GM18907 (cell line): ENCODE measurements around the gene EPM2A.

Experiments
- ATAC-seq: cut with Tn5 transposase; IDR thresholded peaks from one replicate; pipeline ENCODE4 v1.9.1; 2021; ENCODE audit warnings: mild to moderate bottlenecking, moderate library complexity; ENCODE audit not compliant: unreplicated experiment

EPM2A gene

GRCh38 chr6:145688493-145688905 lies 46.8 kb downstream of the EPM2A start:
- no peak for ATAC-seq

GRCh38 chr6:145685932-145686331 lies 49.4 kb downstream of the EPM2A start:
- no peak for ATAC-seq

GRCh38 chr6:145681965-145682364 lies 53.4 kb downstream of the EPM2A start:
- ATAC-seq: no peak

GRCh38 chr6:145673504-145673903 lies 61.8 kb downstream of the EPM2A start:
- ATAC-seq: no peak

- no peak for ATAC-seq
Measured at GRCh38 chr6:145670311-145670710, 65.0 kb downstream of the EPM2A start.

GRCh38 chr6:145669627-145670034 lies 65.7 kb downstream of the EPM2A start:
- ATAC-seq: no peak

- no peak for ATAC-seq
Measured at GRCh38 chr6:145668844-145669243, 66.5 kb downstream of the EPM2A start.

- ATAC-seq: no peak
Measured at GRCh38 chr6:145660676-145661075, 74.6 kb downstream of the EPM2A start.

- ATAC-seq: no peak
Measured at GRCh38 chr6:145656128-145656527, 79.2 kb downstream of the EPM2A start.

- no peak for ATAC-seq
Measured at GRCh38 chr6:145652572-145652971, 82.7 kb downstream of the EPM2A start.

- no peak for ATAC-seq
Measured at GRCh38 chr6:145651988-145652387, 83.3 kb downstream of the EPM2A start.

- no peak for ATAC-seq
Measured at GRCh38 chr6:145648149-145648548, 87.2 kb downstream of the EPM2A start.

GRCh38 chr6:145647602-145648001 lies 87.7 kb downstream of the EPM2A start:
- no peak for ATAC-seq

- ATAC-seq: no peak
Measured at GRCh38 chr6:145643760-145644159, 91.6 kb downstream of the EPM2A start.

GRCh38 chr6:145633981-145634627 lies 101.2 kb downstream of the EPM2A start:
- peak; percentile 97 for ATAC-seq

GRCh38 chr6:145632971-145633370 lies 102.3 kb downstream of the EPM2A start:
- no peak for ATAC-seq

- no peak for ATAC-seq
Measured at GRCh38 chr6:145631374-145631773, 103.9 kb downstream of the EPM2A start.

GRCh38 chr6:145630598-145630997 lies 104.7 kb downstream of the EPM2A start:
- ATAC-seq: no peak

- ATAC-seq: no peak
Measured at GRCh38 chr6:145629478-145629877, 105.8 kb downstream of the EPM2A start.

- no peak for ATAC-seq
Measured at GRCh38 chr6:145627451-145627850, 107.9 kb downstream of the EPM2A start.

GRCh38 chr6:145626857-145627256 lies 108.5 kb downstream of the EPM2A start:
- no peak for ATAC-seq

GRCh38 chr6:145623231-145623630 lies 112.1 kb downstream of the EPM2A start:
- no peak for ATAC-seq

GRCh38 chr6:145621776-145622175 lies 113.5 kb downstream of the EPM2A start:
- ATAC-seq: peak; percentile 55
